ENCODE measurements around the gene IGLL5.

IGLL5 gene

GRCh38 chr22:22888571-22889353 lies 1.1 kb downstream of the IGLL5 start:
- Histone ChIP-seq H3K36me3 (replicated peaks; ENCODE audit: low read depth, low read length) (no peaks in the 10 kb centered on the region), H3K4me2 (ENCODE audit: low read length) (no peak overlapping the region), H3K9me3 (ENCODE audit: insufficient read depth, low read length) (no peaks in the 10 kb centered on the region), H2AFZ (ENCODE audit: low read depth, low read length) (no peak overlapping the region), H3K27ac (ENCODE audit: low read length) (no peak overlapping the region), H3K4me3 (ENCODE audit: low read length) (no peak overlapping the region), H3K27me3 (ENCODE audit: low read depth, low read length) (no peaks in the 10 kb centered on the region), H3K4me1 (ENCODE audit: low read length) (no peaks in the 10 kb centered on the region), H4K20me1 (ENCODE audit: insufficient read depth, low read length) (no peaks in the 10 kb centered on the region), H3K9ac (ENCODE audit: low read length) (no peak overlapping the region), H3K79me2 (ENCODE audit: low read length) (no peaks in the 10 kb centered on the region)
- TF ChIP-seq EZH2phosphoT487 (IDR thresholded peaks at IDR 0.05; ENCODE audit: low read depth) (no peak), CTCF (IDR thresholded peaks at IDR 0.05; ENCODE audit: low read depth, low read length) (no peak)

GRCh38 chr22:22890085-22890484 lies 2.5 kb downstream of the IGLL5 start:
- Histone ChIP-seq H3K4me3 (ENCODE audit: low read length) (no peak overlapping the region), H3K4me1 (ENCODE audit: low read length) (no peaks in the 10 kb centered on the region), H3K27ac (ENCODE audit: low read length) (no peak overlapping the region), H3K36me3 (replicated peaks; ENCODE audit: low read depth, low read length) (no peaks in the 10 kb centered on the region), H2AFZ (ENCODE audit: low read depth, low read length) (no peak overlapping the region), H4K20me1 (ENCODE audit: insufficient read depth, low read length) (no peaks in the 10 kb centered on the region), H3K9me3 (ENCODE audit: insufficient read depth, low read length) (no peaks in the 10 kb centered on the region), H3K9ac (ENCODE audit: low read length) (no peak overlapping the region), H3K79me2 (ENCODE audit: low read length) (no peaks in the 10 kb centered on the region), H3K27me3 (ENCODE audit: low read depth, low read length) (no peaks in the 10 kb centered on the region), H3K4me2 (ENCODE audit: low read length) (no peak overlapping the region)
- TF ChIP-seq CTCF (IDR thresholded peaks at IDR 0.05; ENCODE audit: low read depth, low read length): no peak
- TF ChIP-seq EZH2phosphoT487 (IDR thresholded peaks at IDR 0.05; ENCODE audit: low read depth): no peak

GRCh38 chr22:22891139-22891621 lies 3.6 kb downstream of the IGLL5 start:
- Histone ChIP-seq H3K9me3 (ENCODE audit: insufficient read depth, low read length) (no peaks in the 10 kb centered on the region), H3K9ac (ENCODE audit: low read length) (no peak overlapping the region), H3K4me1 (ENCODE audit: low read length) (no peaks in the 10 kb centered on the region), H3K27me3 (ENCODE audit: low read depth, low read length) (no peaks in the 10 kb centered on the region), H3K4me2 (ENCODE audit: low read length) (no peak overlapping the region), H3K36me3 (replicated peaks; ENCODE audit: low read depth, low read length) (no peaks in the 10 kb centered on the region), H3K79me2 (ENCODE audit: low read length) (no peaks in the 10 kb centered on the region), H3K4me3 (ENCODE audit: low read length) (no peak overlapping the region), H2AFZ (ENCODE audit: low read depth, low read length) (no peak overlapping the region), H4K20me1 (ENCODE audit: insufficient read depth, low read length) (no peaks in the 10 kb centered on the region), H3K27ac (ENCODE audit: low read length) (no peak overlapping the region)
- TF ChIP-seq EZH2phosphoT487 (IDR thresholded peaks at IDR 0.05; ENCODE audit: low read depth) (no peak), CTCF (IDR thresholded peaks at IDR 0.05; ENCODE audit: low read depth, low read length) (no peak)

- H3K4me3 ChIP-seq (ENCODE audit: low read length): no peak overlapping the region
- H3K27me3 ChIP-seq (ENCODE audit: low read depth, low read length): no peaks in the 10 kb centered on the region
- no peaks in the 10 kb centered on the region for H3K9me3 ChIP-seq (ENCODE audit: insufficient read depth, low read length)
- H3K27ac ChIP-seq (ENCODE audit: low read length): no peak overlapping the region
- H4K20me1 ChIP-seq (ENCODE audit: insufficient read depth, low read length): no peaks in the 10 kb centered on the region
- no peaks in the 10 kb centered on the region for H3K4me1 ChIP-seq (ENCODE audit: low read length)
- no peaks in the 10 kb centered on the region for H3K79me2 ChIP-seq (ENCODE audit: low read length)
- no peak overlapping the region for H3K9ac ChIP-seq (ENCODE audit: low read length)
- H3K4me2 ChIP-seq (ENCODE audit: low read length): no peak overlapping the region
- TF ChIP-seq CTCF (IDR thresholded peaks at IDR 0.05; ENCODE audit: low read depth, low read length) (no peak), EZH2phosphoT487 (IDR thresholded peaks at IDR 0.05; ENCODE audit: low read depth) (no peak)
- no peak overlapping the region for H2AFZ ChIP-seq (ENCODE audit: low read depth, low read length)
- no peaks in the 10 kb centered on the region for H3K36me3 ChIP-seq (replicated peaks; ENCODE audit: low read depth, low read length)
Observed at GRCh38 chr22:22892096-22893052, 4.8 kb downstream of the IGLL5 start.
